Measurements from ENCODE around the gene DDX10.
"Not testable (repeated sequence)": the region's sequence is repeated elsewhere in the genome, so short reads cannot be mapped to it uniquely, and the experiment has no call there.

Gene DDX10

DNA sequence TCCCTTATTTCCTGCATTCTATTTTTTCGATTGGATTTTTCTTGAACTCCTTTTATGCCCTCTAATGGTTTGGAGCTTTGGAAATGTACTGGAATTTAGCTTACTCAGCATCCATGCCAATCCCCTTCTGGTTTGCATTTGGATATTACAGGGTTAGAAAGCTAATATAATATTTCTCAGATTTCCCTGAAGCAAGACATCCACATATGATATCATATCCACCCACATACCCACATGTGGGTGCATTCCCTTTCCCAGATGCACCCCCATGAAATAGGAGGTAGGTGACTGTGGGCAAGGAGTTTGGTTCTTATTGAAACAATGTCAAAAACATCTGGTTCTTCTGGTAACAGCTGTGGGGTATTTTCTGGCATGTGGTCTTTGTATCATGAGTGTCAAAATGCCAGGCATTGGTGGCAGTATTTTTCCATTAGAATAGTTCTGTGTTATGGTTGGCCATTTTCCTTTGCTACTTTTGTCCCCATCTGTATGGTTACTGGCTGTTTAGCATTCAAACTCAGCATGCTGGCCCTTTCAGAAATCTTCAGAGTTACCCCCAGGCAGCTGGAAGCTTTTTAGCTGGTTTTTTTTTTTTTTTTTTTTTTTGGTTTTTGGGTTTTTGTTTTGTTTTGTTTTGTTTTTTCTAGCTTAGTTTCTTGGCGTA lies 32.7 kb upstream of the DDX10 start:
- Histone ChIP-seq H3K4me3 (ENCODE audit: low read depth in 1 of 2, low read length in 1 of 2) (no peak overlapping the region), H3K9me3 (peaks cover 4% of the 10 kb centered on the region), H3K27ac (no peak overlapping the region), H3K27me3 (peaks cover 22% of the 10 kb centered on the region), H3K4me1 (ENCODE audit: control insufficient read depth in 1 of 2, insufficient read depth in 1 of 2, low read depth in 1 of 2, low read length in 1 of 2) (no peaks in the 10 kb centered on the region), H3K36me3 (no peaks in the 10 kb centered on the region)
- TF ChIP-seq, protein P1, sequence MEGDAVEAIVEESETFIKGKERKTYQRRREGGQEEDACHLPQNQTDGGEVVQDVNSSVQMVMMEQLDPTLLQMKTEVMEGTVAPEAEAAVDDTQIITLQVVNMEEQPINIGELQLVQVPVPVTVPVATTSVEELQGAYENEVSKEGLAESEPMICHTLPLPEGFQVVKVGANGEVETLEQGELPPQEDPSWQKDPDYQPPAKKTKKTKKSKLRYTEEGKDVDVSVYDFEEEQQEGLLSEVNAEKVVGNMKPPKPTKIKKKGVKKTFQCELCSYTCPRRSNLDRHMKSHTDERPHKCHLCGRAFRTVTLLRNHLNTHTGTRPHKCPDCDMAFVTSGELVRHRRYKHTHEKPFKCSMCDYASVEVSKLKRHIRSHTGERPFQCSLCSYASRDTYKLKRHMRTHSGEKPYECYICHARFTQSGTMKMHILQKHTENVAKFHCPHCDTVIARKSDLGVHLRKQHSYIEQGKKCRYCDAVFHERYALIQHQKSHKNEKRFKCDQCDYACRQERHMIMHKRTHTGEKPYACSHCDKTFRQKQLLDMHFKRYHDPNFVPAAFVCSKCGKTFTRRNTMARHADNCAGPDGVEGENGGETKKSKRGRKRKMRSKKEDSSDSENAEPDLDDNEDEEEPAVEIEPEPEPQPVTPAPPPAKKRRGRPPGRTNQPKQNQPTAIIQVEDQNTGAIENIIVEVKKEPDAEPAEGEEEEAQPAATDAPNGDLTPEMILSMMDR (IDR thresholded peaks at IDR 0.05): no peak

DNA sequence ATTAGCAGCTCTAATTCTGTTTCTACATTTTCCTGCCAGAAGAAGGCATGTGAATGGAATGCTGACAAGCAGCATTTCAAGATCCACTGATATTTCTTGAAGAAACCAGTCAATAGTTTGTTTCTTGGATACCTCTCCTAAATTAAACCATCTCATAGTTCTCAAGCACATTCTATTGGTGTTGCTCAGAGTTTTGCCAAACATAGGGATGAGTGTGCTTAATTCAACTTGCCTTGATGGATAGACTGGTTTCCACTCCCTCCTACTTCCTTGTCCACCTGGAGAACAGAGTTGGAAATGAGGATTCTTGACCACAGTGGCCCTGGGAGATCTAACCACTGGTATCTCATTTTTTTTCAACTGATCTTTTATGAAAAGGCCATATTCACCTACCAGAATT lies 29.8 kb upstream of the DDX10 start:
- H3K4me1 ChIP-seq (ENCODE audit: control insufficient read depth in 1 of 2, insufficient read depth in 1 of 2, low read depth in 1 of 2, low read length in 1 of 2): no peaks in the 10 kb centered on the region
- peaks cover 39% of the 10 kb centered on the region for H3K27me3 ChIP-seq
- no peaks in the 10 kb centered on the region for H3K9me3 ChIP-seq
- no peak overlapping the region for H3K4me3 ChIP-seq (ENCODE audit: low read depth in 1 of 2, low read length in 1 of 2)
- H3K27ac ChIP-seq: no peak overlapping the region
- no peaks in the 10 kb centered on the region for H3K36me3 ChIP-seq
- TF ChIP-seq, protein P1 (IDR thresholded peaks at IDR 0.05): no peak

DNA sequence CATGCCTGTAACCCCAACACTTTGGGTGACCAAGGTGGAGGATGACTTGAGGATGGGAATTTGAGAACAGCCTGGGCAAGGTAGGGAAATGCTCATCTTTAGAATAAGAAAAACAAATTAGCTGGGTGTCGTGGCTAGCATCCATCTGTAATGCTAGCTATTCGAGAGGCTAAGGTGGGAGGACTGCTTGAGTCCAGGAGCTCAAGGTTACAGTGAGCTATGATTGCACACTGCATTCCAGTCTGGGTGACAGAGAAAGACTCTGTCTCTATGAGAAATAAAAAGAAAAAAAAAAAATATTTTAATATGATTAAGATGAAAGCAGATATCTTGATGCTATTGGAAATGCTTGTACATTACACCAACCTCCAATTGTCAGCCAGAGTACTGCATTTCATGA lies 28.6 kb upstream of the DDX10 start:
- Histone ChIP-seq H3K4me3 (ENCODE audit: low read depth in 1 of 2, low read length in 1 of 2) (no peak overlapping the region), H3K4me1 (ENCODE audit: control insufficient read depth in 1 of 2, insufficient read depth in 1 of 2, low read depth in 1 of 2, low read length in 1 of 2) (no peaks in the 10 kb centered on the region), H3K36me3 (no peaks in the 10 kb centered on the region), H3K9me3 (no peaks in the 10 kb centered on the region), H3K27ac (no peak overlapping the region), H3K27me3 (peaks cover 39% of the 10 kb centered on the region)
- TF ChIP-seq, protein P1 (IDR thresholded peaks at IDR 0.05): no peak

DNA sequence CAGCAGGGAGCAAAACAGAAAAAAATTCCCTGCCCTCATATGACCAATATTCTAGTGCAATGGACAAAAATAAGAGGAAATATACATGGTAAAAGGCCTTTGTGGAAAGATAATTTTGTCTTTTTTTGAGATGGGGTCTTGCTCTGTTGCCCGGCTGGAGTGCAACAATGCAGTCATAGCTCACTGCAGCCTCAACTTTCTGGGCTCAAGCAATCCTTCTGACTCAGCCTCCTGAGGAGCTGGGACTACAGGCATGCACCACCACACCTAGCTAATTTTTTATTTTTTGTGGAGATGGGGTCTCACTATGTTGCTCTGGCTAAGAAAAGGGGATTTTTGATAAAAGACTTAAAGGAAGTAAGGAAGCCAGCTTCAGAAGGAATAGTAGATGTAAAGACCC lies 25.7 kb upstream of the DDX10 start:
- no peaks in the 10 kb centered on the region for H3K4me1 ChIP-seq (ENCODE audit: control insufficient read depth in 1 of 2, insufficient read depth in 1 of 2, low read depth in 1 of 2, low read length in 1 of 2)
- H3K27ac ChIP-seq: no peak overlapping the region
- TF ChIP-seq, protein P1 (IDR thresholded peaks at IDR 0.05): no peak

DNA sequence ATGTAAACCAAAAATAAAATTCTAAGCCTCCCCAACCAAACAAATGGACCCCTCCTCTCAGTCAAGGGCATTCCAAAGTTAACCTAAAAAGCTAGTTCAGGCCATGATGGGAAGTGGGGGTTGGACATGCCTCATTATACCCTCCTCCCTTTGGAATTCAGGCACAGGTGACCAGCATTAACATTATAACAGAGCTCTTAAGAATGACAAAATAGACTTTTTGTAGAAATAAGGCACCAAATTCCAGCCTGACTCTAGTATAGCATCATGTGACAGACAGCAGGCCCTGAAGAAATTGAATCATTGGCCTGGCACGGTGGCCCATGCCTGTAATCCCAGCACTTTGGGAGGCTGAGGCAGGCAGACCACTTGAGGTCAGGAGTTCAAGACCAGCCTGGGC lies 23.1 kb upstream of the DDX10 start:
- peaks cover 22% of the 10 kb centered on the region for H3K27me3 ChIP-seq
- H3K36me3 ChIP-seq; H3K4me3 ChIP-seq (ENCODE audit: low read depth in 1 of 2, low read length in 1 of 2); H3K27ac ChIP-seq; H3K4me1 ChIP-seq (ENCODE audit: control insufficient read depth in 1 of 2, insufficient read depth in 1 of 2, low read depth in 1 of 2, low read length in 1 of 2); H3K9me3 ChIP-seq: not testable (repeated sequence)

More for the DNA sequence above, 25.7 kb upstream of the DDX10 start:
- Histone ChIP-seq H3K36me3 (no peaks in the 10 kb centered on the region), H3K9me3 (no peaks in the 10 kb centered on the region), H3K4me3 (ENCODE audit: low read depth in 1 of 2, low read length in 1 of 2) (no peak overlapping the region), H3K27me3 (peaks cover 39% of the 10 kb centered on the region)

DNA sequence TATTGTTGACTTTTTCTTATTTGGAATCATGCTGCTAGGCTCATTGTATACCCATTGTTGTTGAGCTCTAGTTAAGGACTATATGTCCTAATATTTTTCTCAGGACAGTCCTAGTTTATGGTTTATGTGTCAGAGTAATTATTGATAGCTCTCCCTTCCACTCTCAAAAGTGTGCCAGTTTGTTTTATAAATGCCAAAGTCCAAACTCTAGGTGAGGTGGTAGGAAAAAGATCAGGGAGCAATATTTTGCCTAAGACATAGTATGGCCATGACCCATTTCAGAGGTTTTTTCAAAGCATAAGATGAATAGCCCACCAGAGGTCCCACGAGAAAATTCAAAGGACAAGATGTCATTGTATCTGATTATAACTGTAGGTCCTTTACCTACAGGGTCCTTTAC lies 20.9 kb upstream of the DDX10 start:
- TF ChIP-seq, protein P1 (IDR thresholded peaks at IDR 0.05): no peak

More for the DNA sequence above, 20.9 kb upstream of the DDX10 start:
- H3K9me3 ChIP-seq: no peaks in the 10 kb centered on the region
- H3K4me3 ChIP-seq (ENCODE audit: low read depth in 1 of 2, low read length in 1 of 2): no peak overlapping the region
- H3K27ac ChIP-seq: no peak overlapping the region
- peaks cover 3% of the 10 kb centered on the region for H3K27me3 ChIP-seq
- H3K4me1 ChIP-seq (ENCODE audit: control insufficient read depth in 1 of 2, insufficient read depth in 1 of 2, low read depth in 1 of 2, low read length in 1 of 2): no peaks in the 10 kb centered on the region
- no peaks in the 10 kb centered on the region for H3K36me3 ChIP-seq
